Measurements from ENCODE around the gene EDA. TPM values are rescaled to one million over a fixed set of nuclear protein-coding genes. Genes with fewer than 3 reads are reported as not detected.

The EDA gene
- total RNA-seq, 1 experiment from 2014 or later, result 0.98 TPM

GRCh38 chrX:69748055-69748454, 132.1 kb downstream of the EDA start:
- Mint-ChIP-seq H3K27me3 (ENCODE audit: insufficient read depth, unreplicated experiment) (no peaks in the 10 kb centered on the region), H3K36me3 (ENCODE audit: insufficient read depth, unreplicated experiment) (no peaks in the 10 kb centered on the region), H3K4me3 (ENCODE audit: unreplicated experiment) (no peak overlapping the region), H3K4me1 (ENCODE audit: low read depth, unreplicated experiment) (no peaks in the 10 kb centered on the region), H3K9me3 (ENCODE audit: unreplicated experiment) (no peaks in the 10 kb centered on the region), H3K27ac (ENCODE audit: unreplicated experiment) (no peak overlapping the region)
- intact Hi-C loops (cut with micrococcal nuclease; ENCODE audit: unreplicated experiment), result no loop called here
- Histone ChIP-seq H3K27me3 (replicated peaks; ENCODE audit: control insufficient read depth, insufficient read depth, low read length) (no peaks in the 10 kb centered on the region), H3K9me3 (no peaks in the 10 kb centered on the region), H3K4me3 (ENCODE audit: low read depth, low read length) (no peak overlapping the region), H3K4me1 (no peaks in the 10 kb centered on the region), H3K36me3 (ENCODE audit: control insufficient read depth, insufficient read depth, low read length) (no peaks in the 10 kb centered on the region)
- ChIA-PET POLR2A (no interaction called here), CTCF (no interaction called here)
- DNase-seq, result no peak
- BruUV-seq (replicated peaks), result no TSS peak
- TF ChIP-seq CTCF (IDR thresholded peaks at IDR 0.05; ENCODE audit: insufficient read depth in 1 of 2, low read depth in 1 of 2, low read length in 1 of 2, severe bottlenecking in 1 of 2, unreplicated experiment in 1 of 2), result no peak

- ChIA-PET POLR2A (no interaction called here), CTCF (no interaction called here)
- no peak for TF ChIP-seq CTCF (IDR thresholded peaks at IDR 0.05; ENCODE audit: insufficient read depth in 1 of 2, low read depth in 1 of 2, low read length in 1 of 2, severe bottlenecking in 1 of 2, unreplicated experiment in 1 of 2)
- intact Hi-C loops (cut with micrococcal nuclease; ENCODE audit: unreplicated experiment), result no loop called here
- Histone ChIP-seq H3K36me3 (ENCODE audit: control insufficient read depth, insufficient read depth, low read length) (no peaks in the 10 kb centered on the region), H3K4me1 (no peaks in the 10 kb centered on the region), H3K27me3 (replicated peaks; ENCODE audit: control insufficient read depth, insufficient read depth, low read length) (no peaks in the 10 kb centered on the region), H3K4me3 (ENCODE audit: low read depth, low read length) (no peak overlapping the region), H3K9me3 (no peaks in the 10 kb centered on the region)
- Mint-ChIP-seq H3K36me3 (ENCODE audit: insufficient read depth, unreplicated experiment) (no peaks in the 10 kb centered on the region), H3K9me3 (ENCODE audit: unreplicated experiment) (no peaks in the 10 kb centered on the region), H3K4me1 (ENCODE audit: low read depth, unreplicated experiment) (no peaks in the 10 kb centered on the region), H3K4me3 (ENCODE audit: unreplicated experiment) (no peak overlapping the region), H3K27ac (ENCODE audit: unreplicated experiment) (no peak overlapping the region), H3K27me3 (ENCODE audit: insufficient read depth, unreplicated experiment) (peaks cover 6% of the 10 kb centered on the region)
- no TSS peak for BruUV-seq (replicated peaks)
- no peak for DNase-seq
Observed at GRCh38 chrX:69759921-69760625, 144.2 kb downstream of the EDA start.

GRCh38 chrX:69761633-69762032, 145.7 kb downstream of the EDA start:
- CTCF ChIA-PET, result no interaction called here

More at GRCh38 chrX:69761633-69762032, 145.7 kb downstream of the EDA start:
- TF ChIP-seq CTCF (IDR thresholded peaks at IDR 0.05; ENCODE audit: insufficient read depth in 1 of 2, low read depth in 1 of 2, low read length in 1 of 2, severe bottlenecking in 1 of 2, unreplicated experiment in 1 of 2), result no peak
- no peaks in the 10 kb centered on the region for H3K9me3 ChIP-seq
- no peak overlapping the region for H3K4me3 ChIP-seq (ENCODE audit: low read depth, low read length)
- H3K4me1 ChIP-seq, result no peaks in the 10 kb centered on the region
- H3K36me3 ChIP-seq (ENCODE audit: control insufficient read depth, insufficient read depth, low read length), result no peaks in the 10 kb centered on the region
- Mint-ChIP-seq H3K9me3 (ENCODE audit: unreplicated experiment) (no peaks in the 10 kb centered on the region), H3K27me3 (ENCODE audit: insufficient read depth, unreplicated experiment) (peaks cover 6% of the 10 kb centered on the region), H3K4me3 (ENCODE audit: unreplicated experiment) (no peak overlapping the region), H3K36me3 (ENCODE audit: insufficient read depth, unreplicated experiment) (no peaks in the 10 kb centered on the region), H3K27ac (ENCODE audit: unreplicated experiment) (no peak overlapping the region), H3K4me1 (ENCODE audit: low read depth, unreplicated experiment) (no peaks in the 10 kb centered on the region)
- BruUV-seq (replicated peaks), result no TSS peak
- POLR2A ChIA-PET, result no interaction called here
- no peaks in the 10 kb centered on the region for H3K27me3 ChIP-seq (replicated peaks; ENCODE audit: control insufficient read depth, insufficient read depth, low read length)
- DNase-seq, result no peak
- intact Hi-C loops (cut with micrococcal nuclease; ENCODE audit: unreplicated experiment), result no loop called here

All from Caco-2 (cell line).